Measurements from ENCODE around the gene COG7. TPM values are rescaled to one million over a fixed set of nuclear protein-coding genes. Genes with fewer than 3 reads are reported as not detected.

Gene COG7
- polyA plus RNA-seq, 1 experiment = 31.2 TPM

DNA sequence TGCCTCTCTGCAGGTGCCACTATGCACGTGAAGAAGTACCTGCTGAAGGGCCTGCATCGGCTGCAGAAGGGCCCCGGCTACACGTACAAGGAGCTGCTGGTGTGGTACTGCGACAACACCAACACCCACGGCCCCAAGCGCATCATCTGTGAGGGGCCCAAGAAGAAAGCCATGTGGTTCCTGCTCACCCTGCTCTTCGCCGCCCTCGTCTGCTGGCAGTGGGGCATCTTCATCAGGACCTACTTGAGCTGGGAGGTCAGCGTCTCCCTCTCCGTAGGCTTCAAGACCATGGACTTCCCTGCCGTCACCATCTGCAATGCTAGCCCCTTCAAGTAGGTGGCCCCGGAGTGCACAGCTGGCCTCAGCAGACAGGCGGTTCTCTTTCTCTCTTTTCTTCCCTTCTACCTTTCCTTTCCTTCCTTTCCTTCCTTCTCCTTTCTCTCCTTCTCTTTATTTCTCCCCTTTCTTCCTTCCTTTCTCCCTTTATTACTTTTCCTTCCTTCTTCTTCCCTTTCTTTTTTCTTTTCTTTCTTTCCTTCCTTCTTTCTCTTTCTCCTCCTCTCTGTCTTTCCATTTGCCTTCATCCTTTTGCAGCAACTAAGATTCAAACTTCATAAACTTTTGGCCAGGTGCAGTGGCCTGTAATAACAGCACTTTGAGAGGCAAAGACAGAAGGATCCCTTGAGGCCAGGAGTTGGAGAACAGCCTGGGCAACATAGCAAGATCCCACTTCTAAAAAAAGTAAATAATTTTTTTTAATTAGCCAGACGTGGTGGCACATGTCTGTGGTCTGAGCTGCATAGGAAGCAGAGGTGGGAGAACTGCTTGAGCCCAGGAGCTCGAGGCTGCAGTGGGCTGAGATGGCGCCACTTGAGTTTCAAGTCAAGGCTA lies 104.2 kb downstream of the COG7 start:
- TF ChIP-seq, protein P1, sequence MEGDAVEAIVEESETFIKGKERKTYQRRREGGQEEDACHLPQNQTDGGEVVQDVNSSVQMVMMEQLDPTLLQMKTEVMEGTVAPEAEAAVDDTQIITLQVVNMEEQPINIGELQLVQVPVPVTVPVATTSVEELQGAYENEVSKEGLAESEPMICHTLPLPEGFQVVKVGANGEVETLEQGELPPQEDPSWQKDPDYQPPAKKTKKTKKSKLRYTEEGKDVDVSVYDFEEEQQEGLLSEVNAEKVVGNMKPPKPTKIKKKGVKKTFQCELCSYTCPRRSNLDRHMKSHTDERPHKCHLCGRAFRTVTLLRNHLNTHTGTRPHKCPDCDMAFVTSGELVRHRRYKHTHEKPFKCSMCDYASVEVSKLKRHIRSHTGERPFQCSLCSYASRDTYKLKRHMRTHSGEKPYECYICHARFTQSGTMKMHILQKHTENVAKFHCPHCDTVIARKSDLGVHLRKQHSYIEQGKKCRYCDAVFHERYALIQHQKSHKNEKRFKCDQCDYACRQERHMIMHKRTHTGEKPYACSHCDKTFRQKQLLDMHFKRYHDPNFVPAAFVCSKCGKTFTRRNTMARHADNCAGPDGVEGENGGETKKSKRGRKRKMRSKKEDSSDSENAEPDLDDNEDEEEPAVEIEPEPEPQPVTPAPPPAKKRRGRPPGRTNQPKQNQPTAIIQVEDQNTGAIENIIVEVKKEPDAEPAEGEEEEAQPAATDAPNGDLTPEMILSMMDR (IDR thresholded peaks at IDR 0.05; ENCODE audit: insufficient read depth, low read depth, low read length) = peak; percentile 28; the same call in 1 of the 2 replicates
- POLR2A ChIA-PET = no interaction called here
- H3K27me3 ChIP-seq (ENCODE audit: control insufficient read depth, insufficient read depth, low read length) = no peaks in the 10 kb centered on the region
- no peak overlapping the region for H3K4me3 ChIP-seq (ENCODE audit: low read depth, low read length)
- no peak for DNase-seq (ENCODE audit: low read depth)
- CTCF ChIA-PET = interaction anchor here (0.5 to 1.3 kb wide), 3 partner anchors 42 to 87 kb away, joined by 3 to 4 read pairs (median 3); no protein-coding TSS in a partner anchor
- H3K36me3 ChIP-seq (ENCODE audit: control insufficient read depth, insufficient read depth, low read length) = no peaks in the 10 kb centered on the region

DNA sequence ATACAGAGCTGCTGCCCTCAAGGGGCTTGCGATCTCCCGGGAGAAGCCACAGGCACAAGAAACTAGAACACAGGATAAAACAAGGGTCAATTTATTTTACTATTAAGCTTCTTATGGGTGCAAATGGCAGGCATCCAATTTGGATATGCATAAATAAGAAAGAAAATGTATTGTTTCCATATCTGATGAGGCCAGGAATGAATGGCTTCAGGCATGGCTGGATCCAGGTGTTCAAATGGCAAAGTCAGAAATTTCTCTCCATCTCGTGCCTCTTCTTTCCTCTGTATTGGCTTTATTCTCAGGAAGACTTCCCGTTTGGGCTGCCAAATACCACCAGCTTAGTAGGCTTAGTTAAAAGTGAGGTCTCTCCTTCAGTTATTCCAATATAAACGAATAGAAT lies 107.8 kb downstream of the COG7 start:
- H3K36me3 ChIP-seq (ENCODE audit: control insufficient read depth, insufficient read depth, low read length) = no peaks in the 10 kb centered on the region
- H3K4me3 ChIP-seq (ENCODE audit: low read depth, low read length) = no peak overlapping the region
- POLR2A ChIA-PET = no interaction called here
- no peaks in the 10 kb centered on the region for H3K27me3 ChIP-seq (ENCODE audit: control insufficient read depth, insufficient read depth, low read length)
- DNase-seq (ENCODE audit: low read depth) = no peak
- CTCF ChIA-PET = no interaction called here
- TF ChIP-seq, protein P1 (IDR thresholded peaks at IDR 0.05; ENCODE audit: insufficient read depth, low read depth, low read length) = no peak

DNA sequence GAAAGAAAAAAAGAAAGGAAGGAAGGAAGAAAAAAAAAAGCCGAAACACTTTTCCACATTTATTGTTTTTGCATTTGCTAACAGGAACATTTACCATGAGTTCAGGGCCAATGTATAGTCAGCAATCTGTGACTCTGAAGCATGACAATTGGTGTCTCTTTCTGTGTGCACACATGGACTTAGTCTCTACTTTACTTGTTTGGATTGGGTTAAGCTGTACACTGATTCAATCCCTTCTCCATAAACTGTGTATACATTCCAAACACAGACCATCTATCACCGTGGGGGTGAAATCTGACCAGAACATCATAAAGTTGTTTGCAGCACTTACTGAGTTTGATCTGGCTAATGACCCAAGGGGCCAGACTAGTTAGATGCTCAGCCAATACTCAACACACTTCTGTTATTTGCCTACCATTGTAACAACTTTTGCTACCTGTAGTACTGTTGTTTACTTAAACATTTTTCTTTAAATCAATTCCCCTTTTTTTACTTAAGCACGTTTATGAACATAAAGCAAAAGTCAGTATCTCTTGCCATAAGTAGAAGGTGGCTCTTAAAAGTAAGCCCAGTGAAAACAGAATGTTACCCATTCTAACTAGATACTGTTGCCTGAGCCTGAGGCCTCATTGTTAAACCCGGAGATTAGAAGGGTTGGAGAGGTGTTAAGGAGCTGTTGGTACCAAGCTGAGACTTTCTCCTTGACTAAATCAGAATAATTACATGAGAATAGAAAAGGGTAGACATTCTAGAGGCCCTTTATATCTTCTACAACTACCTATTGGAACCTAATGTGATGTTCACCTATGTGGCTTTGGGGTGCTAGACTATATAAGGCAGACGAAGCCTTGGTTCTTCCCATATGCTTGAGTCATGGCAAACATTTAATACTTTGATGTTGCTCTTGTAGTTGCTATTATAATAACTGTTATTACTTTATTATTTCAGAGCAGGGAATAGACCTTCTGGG lies 109.1 kb downstream of the COG7 start:
- H3K4me3 ChIP-seq (ENCODE audit: low read depth, low read length) = no peak overlapping the region
- H3K36me3 ChIP-seq (ENCODE audit: control insufficient read depth, insufficient read depth, low read length) = no peaks in the 10 kb centered on the region
- no peak for DNase-seq (ENCODE audit: low read depth)
- TF ChIP-seq, protein P1 (IDR thresholded peaks at IDR 0.05; ENCODE audit: insufficient read depth, low read depth, low read length) = no peak
- H3K27me3 ChIP-seq (ENCODE audit: control insufficient read depth, insufficient read depth, low read length) = no peaks in the 10 kb centered on the region
- POLR2A ChIA-PET = no interaction called here
- CTCF ChIA-PET = no interaction called here

DNA sequence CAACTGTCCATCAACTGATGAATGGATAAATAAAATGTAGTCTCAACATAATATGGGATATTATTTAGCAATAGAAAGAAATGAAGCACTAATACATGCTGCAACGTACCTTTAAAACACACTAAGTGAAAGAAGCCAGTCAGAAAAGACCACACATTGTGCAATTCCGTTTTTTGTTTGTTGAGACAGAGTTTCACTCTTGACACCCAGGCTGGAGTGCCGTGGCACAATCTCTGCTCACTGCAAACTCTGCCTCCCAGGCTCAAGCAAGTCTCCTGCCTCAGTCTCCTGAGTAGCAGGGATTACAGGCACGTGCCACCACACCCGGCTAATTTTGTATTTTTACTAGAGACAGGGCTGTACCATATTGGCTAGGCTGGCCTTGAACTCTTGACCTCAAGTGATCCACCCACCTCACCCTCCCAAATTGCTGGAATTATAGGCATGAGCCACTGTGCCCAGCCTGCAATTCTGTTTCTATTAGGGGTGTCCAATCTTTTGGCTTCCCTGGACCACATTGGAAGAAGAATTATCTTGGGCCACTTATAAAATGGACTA lies 110.8 kb downstream of the COG7 start:
- Histone ChIP-seq H3K4me3 (ENCODE audit: low read depth, low read length) (no peak overlapping the region), H3K27me3 (ENCODE audit: control insufficient read depth, insufficient read depth, low read length) (no peaks in the 10 kb centered on the region), H3K36me3 (ENCODE audit: control insufficient read depth, insufficient read depth, low read length) (no peaks in the 10 kb centered on the region)
- TF ChIP-seq, protein P1 (IDR thresholded peaks at IDR 0.05; ENCODE audit: insufficient read depth, low read depth, low read length) = no peak
- POLR2A ChIA-PET = no interaction called here
- no peak for DNase-seq (ENCODE audit: low read depth)
- CTCF ChIA-PET = no interaction called here

DNA sequence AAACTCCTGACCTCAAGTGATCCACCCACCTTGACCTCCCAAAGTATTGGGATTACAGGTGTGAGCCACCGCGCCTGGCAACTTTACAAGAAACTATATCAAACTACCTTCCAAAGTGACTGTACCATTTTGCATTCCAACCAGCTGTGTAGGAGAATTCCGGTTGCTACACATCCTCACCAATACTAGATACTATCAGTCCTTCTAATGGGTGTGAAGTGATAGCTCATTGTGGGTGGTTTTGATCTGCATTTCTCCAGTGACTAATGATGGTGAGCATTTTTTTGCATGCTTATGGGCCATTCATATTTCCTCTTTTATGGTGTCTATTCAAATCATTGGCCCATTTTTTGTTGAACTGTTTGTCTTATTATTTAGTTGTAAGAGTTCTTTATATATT lies 113.2 kb downstream of the COG7 start:
- Histone ChIP-seq H3K4me3 (ENCODE audit: low read depth, low read length) (no peak overlapping the region), H3K27me3 (ENCODE audit: control insufficient read depth, insufficient read depth, low read length) (no peaks in the 10 kb centered on the region), H3K36me3 (ENCODE audit: control insufficient read depth, insufficient read depth, low read length) (no peaks in the 10 kb centered on the region)
- CTCF ChIA-PET = no interaction called here
- TF ChIP-seq, protein P1 (IDR thresholded peaks at IDR 0.05; ENCODE audit: insufficient read depth, low read depth, low read length) = no peak
- POLR2A ChIA-PET = no interaction called here
- no peak for DNase-seq (ENCODE audit: low read depth)

Measured in BJ (cell line).